ENCODE measurements around the gene HNRNPUL2.
"Not testable (repeated sequence)": the region's sequence is repeated elsewhere in the genome, so short reads cannot be mapped to it uniquely, and the experiment has no call there.

The HNRNPUL2 gene

GRCh38 chr11:62703921-62704320 lies 23.3 kb downstream of the HNRNPUL2 start:
- DNase-seq (ENCODE audit: low read depth, low spot score), result not testable (repeated sequence)

DNA sequence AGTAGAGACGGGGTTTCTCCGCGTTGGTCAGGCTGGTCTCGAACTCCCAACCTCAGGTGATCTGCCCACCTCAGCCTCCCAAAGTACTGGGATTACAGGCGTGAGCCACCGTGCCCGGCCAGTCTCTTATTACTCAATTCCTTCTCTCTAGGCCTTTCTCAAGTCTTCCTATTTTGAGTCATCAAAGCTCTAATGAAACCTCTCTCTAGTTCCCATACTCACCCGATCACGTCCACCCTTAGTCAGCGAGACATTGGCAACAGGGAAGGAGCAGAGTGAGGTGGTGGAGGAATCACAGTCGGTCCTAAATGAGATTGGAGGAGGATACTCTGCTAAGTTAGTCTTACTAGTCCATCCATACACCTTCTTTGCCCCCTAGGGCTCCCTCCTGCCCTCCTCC lies 25.0 kb downstream of the HNRNPUL2 start:
- DNase-seq (ENCODE audit: low read depth, low spot score), result no peak

DNA sequence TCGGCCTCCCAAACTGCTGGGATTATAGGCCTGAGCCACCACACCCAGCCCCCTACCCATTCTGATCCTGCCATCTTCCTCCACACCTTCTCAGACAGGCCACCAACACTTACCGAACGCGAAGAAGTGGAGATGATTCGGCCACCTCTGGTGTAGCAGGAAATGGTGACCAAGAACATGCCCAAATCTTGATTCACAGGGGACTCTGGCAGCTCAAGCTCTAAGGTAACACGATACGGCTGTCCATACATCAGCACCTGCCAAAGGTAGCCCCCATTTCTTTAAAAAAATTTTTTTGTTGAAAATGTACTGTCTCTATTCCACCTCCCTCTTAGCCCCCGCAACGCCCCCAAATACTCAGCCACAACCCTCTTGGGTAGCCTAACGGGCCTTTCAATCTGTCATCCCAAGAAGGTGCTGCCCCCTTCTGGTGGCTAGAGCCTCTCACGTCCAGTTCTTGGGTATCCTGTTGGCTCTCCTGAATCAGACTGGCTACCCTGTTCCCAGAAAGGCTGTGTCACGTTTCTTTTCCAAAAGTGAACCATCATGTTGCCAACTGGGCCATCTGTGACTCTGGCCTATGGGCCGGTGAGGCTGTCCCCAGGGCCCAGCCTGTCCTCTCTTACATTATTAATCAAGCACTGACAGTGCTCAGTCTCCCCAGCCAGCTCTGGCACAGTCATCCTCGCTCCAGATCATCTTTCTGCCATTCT lies 32.6 kb downstream of the HNRNPUL2 start:
- peak; percentile 84 for DNase-seq (ENCODE audit: low read depth, low spot score)

DNA sequence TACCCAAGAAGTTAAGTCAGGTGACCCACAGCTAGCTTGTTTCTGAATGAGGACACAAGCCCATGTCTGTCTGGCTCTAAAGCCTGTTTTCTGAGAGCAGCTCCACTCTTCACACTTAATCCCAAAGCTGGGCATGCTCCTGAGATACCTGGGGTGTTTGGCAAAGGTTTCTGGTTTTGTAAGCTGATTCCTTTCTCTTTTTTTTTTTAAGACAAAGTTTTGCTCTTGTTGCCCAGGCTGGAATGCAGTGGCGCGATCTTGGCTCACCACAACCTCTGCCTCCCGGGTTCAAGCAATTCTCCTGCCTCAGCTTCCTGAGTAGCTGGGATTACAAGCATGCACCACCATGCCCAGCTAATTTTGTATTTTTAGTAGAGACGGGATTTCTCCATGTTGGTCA lies 33.6 kb downstream of the HNRNPUL2 start:
- DNase-seq (ENCODE audit: low read depth, low spot score), result not testable (repeated sequence)

DNA sequence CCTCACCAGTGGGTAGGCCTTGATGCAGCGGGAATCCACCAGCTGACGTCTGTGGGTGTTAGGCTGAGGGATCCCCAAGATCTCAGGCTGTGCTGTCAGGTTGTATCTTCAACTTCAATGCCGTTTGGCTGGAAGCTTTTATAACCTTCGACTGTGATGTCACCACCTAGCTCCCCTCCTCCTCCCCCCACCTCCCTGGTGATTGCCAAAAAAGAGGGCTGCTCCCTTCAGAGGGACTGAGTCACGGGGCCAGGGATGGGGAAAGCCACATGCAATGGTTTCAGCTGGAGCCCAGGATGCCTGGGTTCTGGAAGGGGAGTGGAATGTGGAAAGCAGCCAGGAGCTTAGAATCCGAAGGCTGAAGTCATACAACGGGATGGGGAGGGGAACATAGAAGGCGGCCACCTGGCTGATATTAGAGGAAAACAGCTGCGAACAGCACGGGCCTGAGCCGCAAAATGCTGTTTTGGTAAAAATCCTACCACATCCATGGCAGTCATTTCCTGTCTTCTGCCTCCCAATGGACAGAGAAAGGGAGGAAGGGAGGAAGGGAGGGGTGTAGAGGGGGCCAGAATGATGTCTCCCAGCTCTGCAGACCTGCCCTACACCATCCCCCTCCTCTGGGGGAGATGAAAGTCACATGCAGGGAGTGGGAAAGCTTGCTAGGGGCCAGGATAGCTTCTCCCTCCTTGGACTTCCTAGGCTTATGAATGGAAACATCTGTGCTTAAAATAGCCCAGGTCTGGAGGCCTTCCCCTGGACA lies 37.7 kb downstream of the HNRNPUL2 start, which contains the start of gene LRRN4CL:
TSS of gene LRRN4CL (minus strand) at position 110 of the 763 bp plus-strand sequence. CDS start 1,022 bp downstream, outside the sequence.
- DNase-seq (ENCODE audit: low read depth, low spot score), result peak; percentile 86

DNA sequence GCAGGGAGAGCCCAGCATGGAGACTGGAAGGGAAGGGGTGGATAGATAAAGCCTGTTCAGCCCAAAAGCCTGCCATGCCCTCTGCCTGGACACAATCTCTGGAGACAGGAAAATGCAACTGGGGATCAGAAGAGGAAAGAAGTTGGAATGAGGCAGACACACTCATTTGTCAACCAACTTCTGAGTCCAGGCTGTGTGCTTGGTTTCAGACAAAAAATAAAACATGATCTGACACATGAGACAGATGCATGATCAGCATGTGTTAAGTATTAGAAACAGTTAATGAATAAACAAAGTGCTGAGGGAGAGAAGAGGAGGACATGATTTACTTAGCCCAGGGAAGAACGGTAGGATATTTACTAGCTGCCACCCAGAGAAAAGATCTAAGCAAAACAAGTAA lies 38.8 kb downstream of the HNRNPUL2 start:
- DNase-seq (ENCODE audit: low read depth, low spot score), result no peak

GRCh38 chr11:62687508-62688396 lies 39.5 kb downstream of the HNRNPUL2 start:
- DNase-seq (ENCODE audit: low read depth, low spot score), result no peak

DNA sequence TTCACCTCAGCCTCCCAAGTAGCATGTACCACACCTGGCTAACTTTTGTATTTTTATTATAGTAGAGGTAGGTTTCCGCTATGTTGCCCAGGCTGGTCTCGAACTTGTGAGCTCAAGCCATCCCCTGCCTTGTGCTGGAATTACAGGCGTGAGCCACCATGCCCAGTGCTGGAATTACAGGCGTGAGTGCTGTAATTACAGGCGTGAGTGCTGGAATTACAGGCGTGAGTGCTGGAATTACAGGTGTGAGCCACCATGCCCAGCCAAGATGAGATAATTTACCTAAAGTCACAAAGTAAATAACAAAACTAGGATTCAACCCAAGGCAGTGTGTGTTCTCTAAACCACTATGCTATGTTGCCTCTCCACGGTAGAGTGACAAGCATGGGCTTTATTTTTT lies 44.7 kb downstream of the HNRNPUL2 start:
- no peak for DNase-seq (ENCODE audit: low read depth, low spot score)

GRCh38 chr11:62680825-62681240 lies 46.4 kb downstream of the HNRNPUL2 start:
- DNase-seq (ENCODE audit: low read depth, low spot score), result peak; percentile 84

GRCh38 chr11:62678770-62679696 lies 48.2 kb downstream of the HNRNPUL2 start, which contains the start of gene UBXN1:
Gene UBXN1, minus strand, starts transcription at chr11:62679073. Its CDS starts 150 bp downstream, at chr11:62678923.
- DNase-seq (ENCODE audit: low read depth, low spot score), result peak; percentile 93

- DNase-seq (ENCODE audit: low read depth, low spot score), result no peak
Measured at GRCh38 chr11:62678433-62678769, 48.9 kb downstream of the HNRNPUL2 start.

- no peak for DNase-seq (ENCODE audit: low read depth, low spot score)
Measured at GRCh38 chr11:62677714-62678113, 49.5 kb downstream of the HNRNPUL2 start.

DNA sequence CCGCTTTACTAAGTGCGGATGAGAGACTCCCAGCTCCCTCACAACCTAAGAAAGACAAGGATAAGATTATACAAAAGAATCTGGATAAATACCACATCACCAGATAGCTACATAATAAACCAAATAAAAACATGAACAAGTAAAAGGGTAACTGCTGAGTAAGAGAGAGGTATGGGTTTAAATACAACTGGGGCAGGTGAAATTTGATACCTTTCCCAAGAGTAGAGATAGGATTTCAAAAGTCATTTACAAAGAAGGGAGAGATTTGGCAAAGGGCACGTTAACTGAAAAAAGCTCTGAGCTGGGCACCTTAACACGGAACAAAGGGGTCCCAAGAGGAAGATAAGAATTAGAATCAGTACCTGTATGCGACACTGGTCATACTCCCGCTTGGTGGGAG lies 50.1 kb downstream of the HNRNPUL2 start:
- no peak for DNase-seq (ENCODE audit: low read depth, low spot score)

- DNase-seq (ENCODE audit: low read depth, low spot score), result no peak
Measured at GRCh38 chr11:62676698-62677097, 50.6 kb downstream of the HNRNPUL2 start.

DNA sequence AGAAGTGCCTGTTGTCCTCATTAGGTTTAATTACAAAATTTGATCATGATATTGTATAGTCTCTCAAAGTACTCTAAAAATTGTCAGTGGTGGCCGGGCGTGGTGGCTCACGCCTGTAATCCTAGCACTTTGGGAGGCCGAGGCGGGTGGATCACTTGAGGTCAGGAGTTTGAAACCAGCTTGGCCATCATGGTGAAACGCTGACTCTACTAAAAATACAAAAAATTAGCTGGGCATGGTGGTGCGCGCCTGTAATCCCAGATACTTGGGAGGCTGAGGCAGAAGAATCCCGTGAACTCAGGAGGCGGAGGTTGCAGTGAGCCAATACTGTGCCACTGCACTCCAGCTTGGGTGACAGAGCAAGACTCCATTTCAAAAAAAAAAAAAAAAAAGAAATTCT lies 51.8 kb downstream of the HNRNPUL2 start:
- DNase-seq (ENCODE audit: low read depth, low spot score), result not testable (repeated sequence)

GRCh38 chr11:62673196-62673525 lies 54.1 kb downstream of the HNRNPUL2 start:
- DNase-seq (ENCODE audit: low read depth, low spot score), result no peak

DNA sequence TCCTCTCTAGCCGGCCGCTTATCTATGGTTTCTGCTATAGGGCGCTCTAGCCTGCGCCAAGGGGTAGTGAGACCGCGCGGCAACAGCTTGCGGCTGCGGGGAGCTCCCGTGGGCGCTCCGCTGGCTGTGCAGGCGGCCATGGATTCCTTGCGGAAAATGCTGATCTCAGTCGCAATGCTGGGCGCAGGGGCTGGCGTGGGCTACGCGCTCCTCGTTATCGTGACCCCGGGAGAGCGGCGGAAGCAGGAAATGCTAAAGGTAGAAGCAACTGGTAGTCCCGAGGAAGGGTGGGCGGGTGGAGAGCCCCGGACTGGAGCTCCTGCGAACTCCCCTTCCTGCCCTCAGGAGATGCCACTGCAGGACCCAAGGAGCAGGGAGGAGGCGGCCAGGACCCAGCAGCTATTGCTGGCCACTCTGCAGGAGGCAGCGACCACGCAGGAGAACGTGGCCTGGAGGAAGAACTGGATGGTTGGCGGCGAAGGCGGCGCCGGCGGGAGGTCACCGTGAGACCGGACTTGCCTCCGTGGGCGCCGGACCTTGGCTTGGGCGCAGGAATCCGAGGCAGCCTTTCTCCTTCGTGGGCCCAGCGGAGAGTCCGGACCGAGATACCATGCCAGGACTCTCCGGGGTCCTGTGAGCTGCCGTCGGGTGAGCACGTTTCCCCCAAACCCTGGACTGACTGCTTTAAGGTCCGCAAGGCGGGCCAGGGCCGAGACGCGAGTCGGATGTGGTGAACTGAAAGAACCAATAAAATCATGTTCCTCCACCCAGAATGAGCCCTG lies 55.5 kb downstream of the HNRNPUL2 start, which contains the start of the genes LBHD1 and UQCC3:
TSS of gene LBHD1 (minus strand) at position 660 of the 782 bp plus-strand sequence. CDS start 2,236 bp downstream, outside the sequence.
TSS of gene UQCC3 (plus strand) at position 66 of the 782 bp plus-strand sequence. CDS start at position 139, 73 bp downstream.
- DNase-seq (ENCODE audit: low read depth, low spot score), result peak; percentile 92

GRCh38 chr11:62671236-62671607 lies 56.0 kb downstream of the HNRNPUL2 start:
- DNase-seq (ENCODE audit: low read depth, low spot score), result no peak

GRCh38 chr11:62669420-62670161 lies 57.7 kb downstream of the HNRNPUL2 start:
- no peak for DNase-seq (ENCODE audit: low read depth, low spot score)
